IPS DF 6.9 (cell line): ENCODE data around the gene CSTPP1.
"Not testable (repeated sequence)": the region's sequence is repeated elsewhere in the genome, so short reads cannot be mapped to it uniquely, and the experiment has no call there.

Experiments
- DNase-seq: peaks from one replicate; pipeline ENCODE4 v3.0.0-alpha.2; 2013; ENCODE audit warnings: low read depth, low spot score
- H3K27ac ChIP-seq: one replicate; pipeline ENCODE4 v1.5.1; 2013; ENCODE audit warnings: low read length, control low read depth
- H3K27me3 ChIP-seq: 2 replicates; pipeline ENCODE4 v1.6.1; 2013; ENCODE audit warnings: mild to moderate bottlenecking, low read length; ENCODE audit not compliant: control insufficient read depth, insufficient read depth
- H3K36me3 ChIP-seq: 2 replicates; pipeline ENCODE4 v1.6.1; 2013; ENCODE audit warnings: low read length; ENCODE audit not compliant: control insufficient read depth, insufficient read depth
- H3K4me1 ChIP-seq: 2 replicates; pipeline ENCODE4 v1.6.1; 2013; ENCODE audit warnings: low read length; ENCODE audit not compliant: control insufficient read depth, insufficient read depth
- H3K4me3 ChIP-seq: 2 replicates; pipeline ENCODE4 v1.5.1; 2013; ENCODE audit warnings: mild to moderate bottlenecking, low read length
- H3K9me3 ChIP-seq: 2 replicates; pipeline ENCODE4 v1.6.1; 2013; ENCODE audit warnings: low read length, inconsistent platforms; ENCODE audit not compliant: control insufficient read depth, insufficient read depth
- WGBS: extraction: QIAGEN DNeasy Blood & Tissue Kit; methylation state at CpG from one replicate; pipeline ENCODE4 v1.1.7; 2013; ENCODE audit warnings: mixed read lengths, missing lambda C conversion rate; ENCODE audit not compliant: insufficient read length, insufficient coverage; 5-methylcytosine and 5-hydroxymethylcytosine counted together

Gene CSTPP1

DNA sequence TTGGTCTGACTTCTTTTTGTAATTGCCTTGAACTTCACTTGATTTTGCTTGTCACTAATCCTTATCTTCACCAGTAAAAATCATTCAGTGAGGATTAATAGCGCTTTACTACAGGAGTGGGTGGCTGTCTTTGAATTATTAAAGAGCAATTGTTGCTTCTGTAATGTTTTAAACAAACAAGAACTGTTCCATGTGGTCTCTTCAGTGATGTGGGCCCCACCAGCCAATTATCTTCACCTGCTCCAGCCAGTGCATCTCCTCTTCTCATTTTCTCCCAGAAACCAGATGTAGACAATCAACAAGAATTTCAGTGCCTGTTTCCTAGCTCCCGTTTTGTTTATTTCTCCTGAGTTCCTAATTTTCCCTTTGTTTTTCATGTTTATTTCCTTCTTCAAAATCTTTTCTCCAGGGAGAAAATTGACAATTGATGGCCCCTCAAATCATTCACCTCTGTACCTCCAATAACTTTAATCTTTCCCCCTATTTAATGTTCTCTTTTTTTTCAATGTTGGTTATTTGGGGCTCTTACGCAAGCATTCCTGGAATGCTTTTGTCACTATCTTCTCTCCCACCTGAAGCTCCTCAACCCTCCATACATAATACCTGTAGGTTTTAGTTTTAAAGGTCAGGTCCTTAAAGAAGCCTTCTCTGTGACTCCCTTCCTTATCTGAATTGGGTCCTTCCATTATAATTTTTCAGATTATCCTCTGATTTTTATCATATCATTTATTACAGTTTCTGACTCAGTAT is 125.0 kb downstream of the CSTPP1 start:
- WGBS, result no CpG with 5 or more reads among the region's 3 CpGs
- DNase-seq, result no peak
- H3K4me1 ChIP-seq, result 0 out of 2 replicates have a peak, but pooled peaks cover 2% of the 10 kb centered on the region
- H3K9me3 ChIP-seq, result no peaks in the 10 kb centered on the region
- H3K27me3 ChIP-seq, result no peaks in the 10 kb centered on the region
- no peaks in the 10 kb centered on the region for H3K36me3 ChIP-seq
- H3K4me3 ChIP-seq, result no peak overlapping the region
- no peak overlapping the region for H3K27ac ChIP-seq

DNA sequence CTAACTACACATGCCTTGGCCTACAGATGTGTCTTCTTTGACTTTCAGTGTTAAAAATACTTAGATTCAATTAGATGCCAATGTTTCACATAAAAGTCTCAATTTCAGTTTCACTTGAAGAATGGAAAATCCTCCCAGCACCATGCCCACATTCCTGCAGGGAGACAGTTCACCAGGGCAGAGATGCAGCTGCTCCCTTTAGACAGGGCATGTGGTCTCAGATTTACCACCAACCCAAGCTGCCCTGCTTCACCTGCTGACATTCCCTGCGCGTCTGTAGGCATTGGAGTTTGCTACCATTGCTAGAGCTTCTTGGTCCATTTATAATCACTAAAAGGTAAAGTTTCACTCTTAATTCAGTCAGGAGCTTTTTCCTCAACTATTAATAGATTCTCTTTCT is 126.2 kb downstream of the CSTPP1 start:
- H3K36me3 ChIP-seq, result no peaks in the 10 kb centered on the region
- no peaks in the 10 kb centered on the region for H3K27me3 ChIP-seq
- no peak overlapping the region for H3K27ac ChIP-seq
- WGBS, result no CpG with 5 or more reads among the region's 2 CpGs
- 0 out of 2 replicates have a peak, but pooled peaks cover 2% of the 10 kb centered on the region for H3K4me1 ChIP-seq
- no peak overlapping the region for H3K4me3 ChIP-seq
- no peaks in the 10 kb centered on the region for H3K9me3 ChIP-seq
- DNase-seq, result no peak

DNA sequence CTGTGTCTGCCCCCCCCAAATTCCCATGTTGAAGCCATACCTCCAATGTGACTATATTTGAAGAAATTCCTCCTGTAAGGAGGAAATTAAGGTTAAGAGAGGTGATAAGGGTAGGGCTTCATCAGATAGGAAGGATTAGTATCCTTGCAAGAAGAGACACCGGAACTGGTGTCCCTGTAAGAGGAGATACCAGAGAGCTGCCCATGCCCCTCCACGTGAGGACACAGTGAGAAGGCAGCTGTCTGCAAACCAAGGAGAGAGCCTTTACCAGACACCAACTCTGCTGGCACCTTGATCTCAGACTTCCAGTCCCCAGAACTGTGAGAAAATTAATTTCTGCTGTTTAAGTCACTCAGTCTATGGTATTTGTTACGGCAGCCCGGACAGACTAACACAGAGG is 130.8 kb downstream of the CSTPP1 start:
- DNase-seq, result no peak
- WGBS, result no CpG with 5 or more reads among the region's 4 CpGs
- no peaks in the 10 kb centered on the region for H3K36me3 ChIP-seq
- H3K9me3 ChIP-seq, result no peaks in the 10 kb centered on the region
- no peak overlapping the region for H3K27ac ChIP-seq
- peaks cover 4% of the 10 kb centered on the region; the same call in 1 of the 2 replicates for H3K4me1 ChIP-seq
- H3K4me3 ChIP-seq, result no peak overlapping the region
- H3K27me3 ChIP-seq, result 0 out of 2 replicates have a peak, but pooled peaks cover 1% of the 10 kb centered on the region

DNA sequence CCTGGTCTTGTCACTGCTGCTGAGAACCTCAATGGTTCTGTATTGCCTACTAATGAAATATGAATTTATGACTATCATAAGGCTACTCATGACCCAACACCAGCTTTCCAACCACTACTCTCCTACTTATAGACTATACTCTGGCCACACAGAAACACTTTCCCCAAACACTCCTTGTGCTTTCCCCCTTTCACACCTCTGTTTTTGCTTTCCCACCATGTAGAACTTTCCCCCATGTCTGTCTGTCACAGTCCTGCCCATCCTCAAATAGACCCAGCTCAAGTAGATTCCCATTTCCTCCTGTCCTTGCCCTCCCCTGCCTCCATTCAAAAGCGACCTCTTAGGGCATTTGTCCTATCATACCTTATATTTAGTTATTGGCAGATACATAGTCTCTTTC is 134.2 kb downstream of the CSTPP1 start:
- no peak for DNase-seq
- Histone ChIP-seq H3K27ac (no peak overlapping the region), H3K4me1 (peaks cover 4% of the 10 kb centered on the region; the same call in 1 of the 2 replicates), H3K27me3 (0 out of 2 replicates have a peak, but pooled peaks cover 1% of the 10 kb centered on the region), H3K4me3 (no peak overlapping the region), H3K9me3 (no peaks in the 10 kb centered on the region), H3K36me3 (no peaks in the 10 kb centered on the region)
- no CpG with 5 or more reads among the region's 1 CpG for WGBS

DNA sequence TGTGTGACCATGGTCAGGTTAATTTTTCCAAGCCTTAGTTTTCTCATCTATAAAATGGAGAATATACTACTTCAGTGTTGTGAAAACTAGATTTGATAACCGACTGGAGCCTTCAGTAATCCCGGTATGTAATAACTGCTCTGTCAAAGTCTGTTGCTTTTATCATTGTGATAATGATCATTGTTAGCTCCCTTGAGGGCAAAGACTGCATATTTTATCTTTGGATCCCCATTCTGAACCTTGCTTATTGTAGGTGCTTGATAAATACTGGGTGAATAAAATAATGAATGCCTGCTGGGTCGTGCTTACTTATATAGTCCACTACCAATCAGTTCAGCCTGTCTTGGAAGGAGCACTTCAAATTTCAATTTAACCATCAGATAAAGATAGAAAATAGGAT is 134.8 kb downstream of the CSTPP1 start:
- H3K9me3 ChIP-seq, result no peaks in the 10 kb centered on the region
- H3K36me3 ChIP-seq, result no peaks in the 10 kb centered on the region
- DNase-seq, result no peak
- H3K27ac ChIP-seq, result no peak overlapping the region
- WGBS, result no CpG with 5 or more reads among the region's 3 CpGs
- H3K4me1 ChIP-seq, result peaks cover 2% of the 10 kb centered on the region; the same call in 1 of the 2 replicates
- H3K27me3 ChIP-seq, result 0 out of 2 replicates have a peak, but pooled peaks cover 1% of the 10 kb centered on the region
- no peak overlapping the region for H3K4me3 ChIP-seq

DNA sequence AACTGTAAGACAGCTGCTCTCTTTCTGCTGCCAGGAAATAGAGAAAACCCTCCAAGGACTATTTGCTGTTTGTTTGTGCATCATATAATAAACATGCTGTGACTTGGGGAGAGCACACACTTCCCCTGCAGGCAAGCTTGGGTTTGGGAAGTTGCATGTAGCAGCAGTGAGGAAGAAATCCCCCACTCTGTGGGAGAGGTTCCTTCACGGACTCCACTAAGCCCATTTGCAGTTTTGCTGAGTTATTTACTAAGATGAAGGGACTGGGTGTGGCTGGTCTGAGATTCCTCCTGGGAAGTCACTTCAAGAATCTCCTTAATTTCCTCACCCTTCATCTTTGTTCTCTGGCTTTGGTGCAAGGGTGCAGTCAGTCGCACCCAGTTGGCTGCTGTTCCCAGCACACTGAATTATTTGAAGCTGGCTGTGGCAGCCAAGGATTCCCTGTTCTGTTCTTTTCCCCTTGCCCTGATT is 135.3 kb downstream of the CSTPP1 start:
- Histone ChIP-seq H3K27ac (no peak overlapping the region), H3K9me3 (no peaks in the 10 kb centered on the region), H3K36me3 (no peaks in the 10 kb centered on the region), H3K27me3 (0 out of 2 replicates have a peak, but pooled peaks cover 1% of the 10 kb centered on the region), H3K4me1 (peaks cover 2% of the 10 kb centered on the region; the same call in 1 of the 2 replicates), H3K4me3 (no peak overlapping the region)
- no peak for DNase-seq
- WGBS, result no CpG with 5 or more reads among the region's 2 CpGs

DNA sequence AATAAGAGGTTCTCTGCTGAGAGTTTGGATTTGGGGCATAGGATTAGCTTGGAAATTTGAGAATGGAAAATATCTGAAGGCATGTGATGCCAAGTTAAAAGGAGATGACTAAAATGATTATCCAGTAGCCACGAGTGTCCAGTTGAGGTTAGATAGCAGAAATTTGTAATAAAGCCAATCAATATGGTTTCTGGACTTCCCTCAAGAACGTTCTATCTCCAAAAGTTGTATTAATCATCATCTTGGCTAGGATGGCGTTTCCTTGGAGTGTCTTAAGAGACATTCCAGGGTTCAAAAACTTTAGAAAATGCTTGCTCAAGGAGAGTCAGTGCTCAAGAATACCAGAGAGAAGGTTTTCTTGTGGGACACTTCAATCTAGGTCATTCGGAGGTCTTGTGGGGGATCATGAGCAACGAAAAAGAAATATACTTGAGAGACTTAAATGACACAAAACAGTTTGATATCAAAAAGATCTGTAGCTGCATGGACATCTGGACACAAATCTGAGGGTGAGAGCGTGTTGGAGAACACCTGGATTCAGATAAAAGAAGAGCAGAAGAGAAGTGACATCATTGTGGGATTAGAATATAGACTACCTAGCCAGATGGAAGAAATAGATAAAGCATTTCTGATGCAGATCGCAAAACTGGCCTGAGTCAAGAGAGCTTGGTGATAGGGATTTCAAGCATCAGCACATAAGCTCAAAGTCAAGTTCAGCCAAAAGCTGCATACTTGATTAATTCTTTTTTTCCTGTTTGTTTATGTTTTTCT is 142.4 kb downstream of the CSTPP1 start:
- no CpG with 5 or more reads among the region's 7 CpGs for whole genome bisulfite sequencing
- Histone ChIP-seq H3K27me3 (no peaks in the 10 kb centered on the region), H3K4me3 (no peak overlapping the region)

DNA sequence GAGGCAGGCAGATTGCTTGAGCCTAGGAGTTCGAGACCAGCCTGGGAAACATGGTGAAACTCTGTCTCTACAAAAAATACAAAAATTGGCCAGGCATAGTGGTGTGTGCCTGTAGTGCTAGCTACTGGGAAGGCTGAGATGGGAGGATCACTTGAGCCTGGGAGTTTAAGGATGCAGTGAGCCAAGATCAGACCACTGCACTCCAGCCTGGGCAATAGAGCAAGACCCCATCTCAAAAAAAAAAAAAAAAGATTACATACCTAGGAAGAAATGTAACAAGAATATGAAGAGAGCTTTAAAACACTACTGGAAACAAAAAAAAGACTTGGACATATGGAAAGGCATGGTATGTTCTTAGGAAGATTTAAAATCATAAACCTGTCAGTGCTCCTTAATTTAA is 144.2 kb downstream of the CSTPP1 start:
- no CpG with 5 or more reads among the region's 1 CpG for WGBS
- not testable (repeated sequence) for H3K27ac ChIP-seq

More for the DNA sequence above, 142.4 kb downstream of the CSTPP1 start:
- Histone ChIP-seq H3K9me3 (no peaks in the 10 kb centered on the region), H3K36me3 (no peaks in the 10 kb centered on the region), H3K27ac (no peak overlapping the region), H3K4me1 (no peaks in the 10 kb centered on the region)
- no peak for DNase-seq

DNA sequence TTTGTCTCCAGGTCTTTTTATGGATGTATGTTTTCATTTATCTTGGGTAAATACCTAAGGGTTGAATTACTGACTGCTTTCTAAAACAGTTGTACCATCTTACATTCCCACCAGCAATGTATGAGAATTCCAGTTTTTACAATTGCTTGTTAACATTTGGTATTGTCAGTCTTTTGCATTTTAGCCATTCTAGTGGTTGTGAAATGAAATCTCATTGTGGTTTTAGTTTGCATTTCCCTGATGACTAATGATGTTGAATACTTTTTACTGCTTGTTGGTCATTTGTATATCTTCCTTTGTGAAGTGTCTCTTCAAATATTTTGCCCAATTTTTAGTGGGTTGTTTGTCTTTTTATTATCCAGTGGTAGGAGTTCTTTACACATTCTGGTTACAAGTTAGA is 147.4 kb downstream of the CSTPP1 start:
- H3K9me3 ChIP-seq, result no peaks in the 10 kb centered on the region
- no peak overlapping the region for H3K27ac ChIP-seq
- H3K4me1 ChIP-seq, result no peaks in the 10 kb centered on the region
- H3K27me3 ChIP-seq, result no peaks in the 10 kb centered on the region
- H3K4me3 ChIP-seq, result no peak overlapping the region
- H3K36me3 ChIP-seq, result no peaks in the 10 kb centered on the region
- no peak for DNase-seq

More for the DNA sequence above, 144.2 kb downstream of the CSTPP1 start:
- H3K27me3 ChIP-seq, H3K36me3 ChIP-seq, H3K4me1 ChIP-seq, H3K4me3 ChIP-seq, H3K9me3 ChIP-seq, DNase-seq: not testable (repeated sequence)

DNA sequence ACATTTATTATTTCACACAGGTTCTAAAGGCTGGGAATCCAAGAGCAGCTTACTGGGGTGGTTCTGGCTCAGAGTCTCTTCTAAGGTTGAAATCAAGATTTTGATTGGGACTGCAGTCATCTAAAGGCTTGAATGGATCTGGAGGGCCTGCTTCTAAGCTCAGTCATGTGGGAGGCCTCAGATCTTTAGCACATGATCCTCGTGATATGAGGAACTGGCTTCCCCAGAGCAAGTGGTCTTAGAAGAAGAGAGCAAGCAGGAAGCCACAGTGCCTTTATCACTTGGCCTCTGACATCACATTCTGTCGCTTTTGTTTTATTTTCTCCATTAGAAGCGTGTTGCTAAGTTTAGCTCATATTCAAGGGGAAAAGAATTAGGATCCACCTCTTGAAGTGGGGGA is 151.2 kb downstream of the CSTPP1 start:
- H3K27ac ChIP-seq, result no peak overlapping the region
- no peaks in the 10 kb centered on the region for H3K36me3 ChIP-seq
- no CpG with 5 or more reads among the region's 3 CpGs for WGBS
- no peak overlapping the region for H3K4me3 ChIP-seq
- no peak for DNase-seq
- H3K4me1 ChIP-seq, result no peaks in the 10 kb centered on the region
- H3K27me3 ChIP-seq, result no peaks in the 10 kb centered on the region
- H3K9me3 ChIP-seq, result no peaks in the 10 kb centered on the region
